NCI-H2029 treated with DMSO at 0.1 percent for 48 hours (cell line): ENCODE results near the gene ERN1.

Experiments used
- DNase-seq: peaks from one replicate; lab custom pipeline; 2025; lab: John Stamatoyannopoulos, UW

The ERN1 gene

DNA sequence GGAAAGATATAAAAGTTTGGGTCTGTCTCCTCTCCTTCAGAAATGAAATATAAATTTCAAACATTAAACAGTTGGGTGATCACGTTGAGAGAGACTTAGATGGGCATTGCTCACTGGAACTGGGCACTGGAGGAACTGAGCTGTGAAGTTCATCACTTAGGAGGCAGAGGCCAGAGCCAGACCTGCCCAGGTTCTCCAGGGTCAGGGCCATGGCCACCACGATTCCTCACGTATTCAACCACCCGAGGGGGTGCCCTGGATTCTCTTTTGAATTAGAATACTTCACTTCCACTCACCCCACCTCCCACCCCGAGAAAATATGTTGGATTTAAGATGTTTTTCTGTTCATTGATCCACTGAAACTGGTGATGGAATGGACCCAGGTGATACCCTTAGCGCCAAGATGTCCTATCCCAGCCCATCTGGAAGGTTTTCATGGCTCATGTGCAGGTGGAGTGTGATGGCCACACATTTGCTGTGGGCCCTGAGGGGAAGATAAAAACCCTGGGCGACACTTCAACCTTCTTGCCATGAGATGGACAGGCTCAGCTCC lies 125.7 kb downstream of the ERN1 start:
- no peak for DNase-seq

DNA sequence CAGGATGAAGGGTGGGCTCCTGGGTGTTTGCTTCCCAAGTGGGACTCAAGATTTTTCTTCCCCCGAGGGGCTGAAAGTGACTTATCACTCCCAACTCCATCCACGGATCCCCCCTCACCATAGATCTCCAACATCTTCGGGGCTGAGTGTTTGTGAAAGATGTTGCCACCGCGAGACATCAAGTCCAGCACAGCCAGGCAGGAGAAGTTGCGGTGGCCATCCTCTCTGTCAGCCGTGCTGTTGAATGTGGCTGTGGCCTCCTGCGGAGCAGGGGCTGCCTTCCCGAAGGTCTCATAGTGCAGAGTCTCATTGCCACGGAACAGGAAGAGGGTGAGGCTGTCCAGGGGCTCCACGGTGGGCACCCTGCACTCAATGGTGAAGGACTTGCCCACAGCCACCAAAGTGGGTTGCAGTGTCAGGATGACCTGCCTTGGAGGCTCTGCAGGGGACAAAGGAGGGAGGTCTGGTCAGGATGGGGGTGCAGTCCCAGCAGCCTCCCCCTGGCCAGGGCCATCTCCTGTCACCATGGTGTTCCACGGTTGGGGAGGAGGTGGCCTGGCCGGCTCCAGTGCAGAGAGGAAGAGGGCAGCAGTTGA lies 126.3 kb downstream of the ERN1 start:
- DNase-seq: no peak

DNA sequence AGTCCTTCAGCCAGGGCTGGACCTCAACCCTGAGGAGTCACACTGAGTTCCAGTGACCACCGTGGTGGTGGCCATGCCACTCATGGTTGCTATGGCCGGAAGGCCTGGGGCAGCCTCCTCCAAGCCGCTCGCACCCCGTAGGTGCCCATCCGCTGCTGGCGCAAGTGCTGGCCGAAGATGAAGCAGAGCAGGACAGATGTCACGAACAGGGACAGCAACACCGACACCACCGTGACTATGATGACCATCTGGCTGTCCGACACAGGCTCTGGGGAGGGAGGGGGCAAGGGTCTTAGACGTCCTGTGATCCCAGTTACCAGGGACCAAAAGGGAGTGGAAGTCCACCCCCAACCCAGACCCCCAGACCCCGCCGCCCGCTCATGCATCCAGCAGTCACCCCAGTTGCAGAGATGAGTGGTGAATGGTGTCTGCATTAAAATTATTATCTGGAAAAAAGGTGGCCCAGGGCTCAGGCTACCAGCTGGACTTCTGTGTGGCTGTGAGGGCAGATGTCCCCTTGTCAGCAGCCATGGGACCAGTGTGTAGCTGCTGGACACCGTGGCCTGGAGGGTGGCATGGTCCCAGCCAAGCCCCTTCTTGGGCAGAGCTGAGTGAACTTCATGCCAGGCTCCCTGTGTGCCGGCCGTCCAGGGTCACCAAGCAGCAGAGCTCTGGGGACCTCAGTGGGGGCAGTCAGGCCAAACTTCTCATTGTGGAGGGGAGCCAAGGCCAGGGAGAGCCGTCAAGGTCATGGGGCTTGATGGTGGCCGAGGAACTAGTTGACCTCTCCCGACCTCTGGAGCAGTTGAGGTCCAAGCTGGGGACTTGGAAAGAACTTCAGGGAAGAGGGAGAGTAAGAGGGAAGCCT lies 127.1 kb downstream of the ERN1 start:
- no peak for DNase-seq

DNA sequence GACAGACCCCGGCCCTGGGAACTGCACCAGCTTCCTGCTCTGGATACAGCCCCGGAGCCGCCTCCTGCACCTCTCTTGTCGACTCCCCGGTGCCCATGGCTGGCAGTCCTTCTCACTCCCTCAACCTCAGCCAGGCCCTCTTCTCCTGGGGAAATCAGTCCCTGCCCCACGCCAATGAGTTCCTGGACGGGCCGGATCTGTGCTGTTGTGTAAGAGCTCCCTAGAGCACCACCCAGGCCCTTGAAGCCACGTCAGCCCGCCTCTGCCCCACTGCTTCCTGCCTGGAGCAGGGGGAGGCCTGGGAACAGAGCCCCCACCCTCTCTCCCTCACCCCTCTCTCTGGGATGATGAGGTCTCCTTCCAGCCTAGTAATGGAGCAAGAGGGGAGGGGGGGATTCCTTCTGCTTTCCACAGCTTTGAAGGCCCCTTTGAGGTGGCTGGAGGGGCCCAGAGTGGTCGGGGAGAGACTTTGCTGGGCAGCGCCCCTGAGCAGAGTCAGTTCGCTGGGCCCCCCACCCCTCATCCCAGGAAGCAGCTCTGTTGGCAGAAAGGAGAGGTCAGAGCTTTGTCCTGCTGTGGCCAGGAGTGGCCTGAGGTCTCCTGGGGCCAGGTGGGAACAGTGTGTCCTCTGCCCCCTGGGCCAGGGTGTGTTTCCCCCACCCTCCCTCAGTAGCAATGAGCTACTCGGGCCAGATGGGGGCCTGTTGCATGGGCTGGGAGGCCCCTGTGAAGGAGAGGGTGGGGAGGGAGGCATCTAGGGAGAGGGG lies 128.0 kb downstream of the ERN1 start:
- DNase-seq: no peak

DNA sequence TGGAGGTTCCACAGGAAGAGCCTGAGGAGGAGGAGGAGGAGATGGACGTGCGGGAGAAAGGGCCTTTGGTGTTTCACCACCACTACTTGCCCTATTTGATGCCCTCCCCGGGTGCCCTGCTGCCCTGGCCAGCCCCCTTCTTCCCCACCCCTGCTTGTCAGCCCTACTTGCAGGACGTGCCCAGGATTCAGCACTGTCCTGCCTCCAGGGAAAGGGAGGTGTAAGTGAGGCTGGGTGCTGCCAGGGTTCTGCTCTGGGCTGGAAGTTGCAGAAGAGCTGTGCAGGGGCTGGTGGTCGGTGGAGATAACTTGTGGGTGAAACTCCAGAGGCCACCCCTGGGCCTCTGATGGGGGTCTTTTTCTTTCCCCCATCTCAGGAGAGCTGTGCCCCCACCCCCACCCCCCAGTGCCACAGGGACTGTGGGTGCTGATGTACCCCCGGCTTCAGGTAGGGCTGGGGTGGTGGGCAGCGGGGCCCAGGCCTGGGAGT lies 128.8 kb downstream of the ERN1 start:
- no peak for DNase-seq

DNA sequence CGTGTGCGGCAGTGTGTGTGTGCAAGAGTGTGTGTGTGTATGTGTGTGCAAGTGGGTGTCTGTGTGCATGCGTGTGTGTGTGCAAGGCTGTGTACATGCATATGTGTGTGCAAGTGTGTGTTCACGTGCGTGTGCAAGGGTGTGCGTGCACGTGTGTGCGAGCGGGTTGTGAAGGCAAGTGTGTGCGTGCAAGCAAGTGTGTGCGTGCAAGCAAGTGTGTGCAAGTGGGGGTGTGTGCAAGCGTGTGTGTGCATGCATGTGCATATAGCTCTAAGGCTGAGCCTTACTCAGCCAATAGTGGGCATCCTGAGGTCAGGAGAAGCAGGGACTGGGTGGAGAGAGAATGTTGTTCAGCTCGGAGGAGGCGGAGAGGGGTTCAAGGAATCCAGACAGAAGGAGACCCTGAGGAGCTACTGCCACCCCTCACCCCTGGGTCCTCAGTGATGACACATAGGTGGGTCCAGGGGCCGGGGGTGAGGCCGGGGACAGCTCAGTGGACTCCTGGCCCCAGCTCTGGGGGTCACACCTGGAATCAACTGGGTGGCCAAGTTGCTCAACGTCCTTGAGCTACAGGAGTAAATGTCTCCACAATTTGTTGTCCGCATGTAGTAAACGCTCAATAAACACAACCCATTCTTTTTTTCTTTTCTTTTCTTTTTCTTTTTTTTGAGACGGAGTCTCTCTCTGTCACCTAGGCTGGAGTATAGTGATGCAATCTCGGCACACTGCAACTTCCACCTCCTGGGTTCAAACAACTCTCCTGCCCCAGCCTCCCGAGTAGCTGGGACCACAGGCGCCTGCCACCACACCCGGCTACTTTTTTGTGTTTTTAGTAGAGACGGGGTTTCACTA lies 130.0 kb downstream of the ERN1 start:
- no peak for DNase-seq

DNA sequence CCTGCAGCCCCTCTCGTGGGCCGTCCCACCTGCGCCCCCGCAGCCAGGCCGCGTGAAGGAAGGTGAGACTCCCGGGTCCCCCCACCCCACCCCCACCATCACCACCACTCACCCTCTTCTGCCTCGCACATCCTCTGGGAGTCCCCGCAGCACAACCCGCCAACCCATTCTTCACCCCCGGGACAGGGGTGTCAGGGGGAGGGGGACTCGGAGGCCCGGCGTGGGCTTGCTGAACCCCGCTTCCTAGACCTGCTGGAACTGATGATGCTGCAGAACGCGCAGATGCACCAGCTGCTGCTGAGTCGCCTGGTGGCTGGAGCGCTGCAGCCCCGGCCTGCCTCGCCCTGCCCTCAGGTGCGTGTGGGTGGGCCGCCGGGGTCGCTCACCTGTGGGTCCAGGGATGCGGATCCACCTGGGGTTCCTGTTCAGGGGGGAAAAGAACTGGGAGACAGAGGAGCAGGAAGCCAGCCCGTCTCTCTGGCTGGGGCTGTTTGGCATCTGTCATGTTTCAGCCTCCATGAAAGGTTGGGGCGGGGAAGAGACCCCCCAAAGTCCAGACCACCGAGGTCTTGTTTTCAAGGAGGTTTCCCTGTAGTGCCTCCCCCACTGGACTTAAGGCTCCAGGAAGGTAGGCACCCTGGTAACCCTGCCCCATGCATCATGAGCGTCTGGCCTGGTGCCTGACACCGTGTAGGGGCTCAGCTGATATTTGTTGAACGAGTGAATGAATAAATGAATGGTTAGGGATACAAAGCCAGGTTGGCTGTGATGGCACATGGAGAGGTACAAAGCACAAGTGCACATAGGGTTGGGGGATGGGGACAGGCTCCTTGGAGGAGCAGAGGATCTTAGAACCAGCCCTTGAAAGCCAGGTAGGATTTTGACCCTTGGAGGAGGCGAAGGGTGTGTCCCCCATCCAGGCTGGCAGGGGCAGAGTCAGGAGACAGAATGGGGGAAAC lies 130.9 kb downstream of the ERN1 start:
- no peak for DNase-seq

DNA sequence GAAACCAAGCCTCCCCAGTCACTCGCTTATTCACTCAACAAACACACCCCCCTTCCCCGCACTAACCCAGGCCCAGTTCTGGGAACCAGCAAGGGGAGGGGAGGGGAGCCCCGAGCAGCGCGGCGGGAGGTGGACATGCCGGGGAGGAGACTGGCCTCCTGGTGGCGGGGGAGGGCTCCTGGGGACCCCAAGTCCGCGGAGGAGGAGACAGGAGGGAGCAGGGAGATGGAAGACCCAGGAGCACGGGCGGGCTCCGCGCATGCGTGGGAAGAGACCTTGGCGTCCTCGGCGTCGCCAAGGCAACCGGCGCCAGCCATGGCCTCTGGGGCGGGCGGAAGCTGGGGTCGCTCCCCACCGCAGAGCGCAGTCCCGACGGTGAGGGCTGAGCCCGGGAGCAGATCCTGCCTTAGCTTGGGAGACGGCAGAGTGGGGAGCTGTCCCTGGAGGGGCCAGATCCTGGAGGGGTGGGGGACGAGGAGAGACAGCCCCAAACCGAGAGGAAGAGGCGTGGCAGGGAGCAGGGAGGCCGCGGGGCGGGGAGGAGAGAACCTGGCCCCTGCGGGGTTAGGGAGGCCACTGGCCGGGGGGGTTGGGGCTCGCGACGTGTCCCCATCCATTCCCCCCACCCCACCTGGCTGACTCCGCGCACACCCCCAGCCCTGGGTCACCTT lies 131.8 kb downstream of the ERN1 start, which contains the start of gene PRR29:
PRR29 (plus strand) TSS at position 302 of the 671 bp plus-strand sequence; CDS start at position 316, 14 bp downstream.
- peak; percentile 16 for DNase-seq

DNA sequence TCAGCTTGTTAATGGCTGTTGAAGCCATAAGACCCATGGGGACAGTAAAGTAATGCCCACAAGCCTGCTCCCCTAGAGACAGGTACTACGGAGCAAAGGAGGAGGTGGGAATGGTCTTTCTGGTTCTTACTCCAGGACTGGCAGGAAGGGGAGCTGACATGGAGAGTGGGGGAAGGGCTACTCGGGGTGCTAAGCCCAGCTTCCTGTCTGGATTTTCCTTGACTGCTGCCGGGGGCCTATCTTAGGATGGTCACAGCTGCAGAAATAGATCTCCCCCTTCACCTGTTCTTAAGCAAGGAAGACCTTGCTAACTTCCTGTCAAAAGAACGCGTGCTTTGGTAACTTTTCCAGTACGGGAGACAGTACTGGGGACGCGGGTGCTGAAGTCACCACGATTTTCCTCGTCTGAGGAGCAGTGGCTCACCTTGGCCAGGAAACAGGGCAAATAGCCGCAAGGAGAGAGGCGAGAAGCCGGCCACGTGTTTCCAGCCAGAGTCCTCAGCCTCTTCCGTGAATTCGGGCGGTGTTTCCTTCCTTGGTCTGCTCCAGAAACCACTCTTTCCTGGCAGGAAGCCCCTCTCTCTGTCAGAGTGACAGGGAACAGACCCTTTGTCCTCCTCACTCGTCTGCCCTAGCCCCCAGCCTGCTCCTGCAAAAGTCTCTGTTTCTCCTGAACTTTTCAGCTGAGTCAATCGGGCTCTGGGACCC lies 132.4 kb downstream of the ERN1 start:
- DNase-seq: no peak

DNA sequence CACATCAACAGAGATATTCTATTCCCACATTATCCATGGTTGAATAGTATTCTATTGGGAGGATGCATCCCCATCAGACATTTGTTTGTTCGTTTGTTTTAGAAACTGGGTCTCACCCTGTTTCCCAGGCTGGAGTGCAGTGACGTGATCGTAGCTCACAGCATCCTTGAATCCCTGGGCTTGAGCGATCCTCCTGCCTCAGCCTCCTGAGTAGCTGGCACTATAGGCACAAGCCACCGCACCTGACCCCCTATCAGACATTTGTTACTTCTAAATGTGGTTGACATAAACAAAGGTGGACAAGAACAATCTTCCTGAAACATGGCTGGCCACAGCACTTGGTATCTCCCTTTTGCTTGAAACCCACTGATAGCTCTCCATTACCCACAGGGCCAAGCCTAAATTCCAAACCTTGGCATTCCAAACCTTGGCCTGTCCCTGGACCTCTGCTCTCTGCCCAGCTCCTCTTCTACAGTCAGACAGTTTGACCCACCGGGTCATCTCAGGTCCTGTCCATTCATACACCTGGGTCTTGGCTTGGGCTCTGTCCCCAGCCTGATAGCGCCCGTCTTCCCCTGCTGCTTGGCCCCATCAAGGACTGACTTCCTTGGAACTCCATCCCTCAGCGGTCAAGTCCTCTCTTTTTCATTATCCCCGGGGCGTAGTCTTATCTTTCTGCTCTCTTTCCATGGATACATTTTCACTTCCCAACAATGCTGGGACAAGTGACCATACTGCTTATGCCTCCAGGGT lies 133.3 kb downstream of the ERN1 start:
- DNase-seq: no peak

DNA sequence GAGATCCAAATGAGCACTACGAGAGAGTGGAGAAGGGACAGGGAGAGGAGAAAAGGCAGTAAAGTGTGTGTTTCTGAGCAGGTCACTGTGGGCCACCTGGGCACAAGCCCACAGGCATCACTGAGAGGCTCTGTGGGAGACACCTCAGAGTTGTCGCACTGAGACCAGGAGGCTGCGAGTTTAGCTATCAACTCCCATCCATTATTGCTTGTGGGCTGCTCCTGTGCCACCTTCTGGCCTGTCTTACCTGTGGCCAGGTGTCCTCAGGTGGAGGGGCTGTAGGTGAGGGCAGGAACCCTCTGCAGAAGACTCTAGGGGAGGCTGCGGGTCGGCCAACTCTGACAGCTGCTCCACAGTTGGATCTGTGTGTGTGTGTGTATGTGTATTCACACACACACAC lies 134.3 kb downstream of the ERN1 start:
- no peak for DNase-seq

DNA sequence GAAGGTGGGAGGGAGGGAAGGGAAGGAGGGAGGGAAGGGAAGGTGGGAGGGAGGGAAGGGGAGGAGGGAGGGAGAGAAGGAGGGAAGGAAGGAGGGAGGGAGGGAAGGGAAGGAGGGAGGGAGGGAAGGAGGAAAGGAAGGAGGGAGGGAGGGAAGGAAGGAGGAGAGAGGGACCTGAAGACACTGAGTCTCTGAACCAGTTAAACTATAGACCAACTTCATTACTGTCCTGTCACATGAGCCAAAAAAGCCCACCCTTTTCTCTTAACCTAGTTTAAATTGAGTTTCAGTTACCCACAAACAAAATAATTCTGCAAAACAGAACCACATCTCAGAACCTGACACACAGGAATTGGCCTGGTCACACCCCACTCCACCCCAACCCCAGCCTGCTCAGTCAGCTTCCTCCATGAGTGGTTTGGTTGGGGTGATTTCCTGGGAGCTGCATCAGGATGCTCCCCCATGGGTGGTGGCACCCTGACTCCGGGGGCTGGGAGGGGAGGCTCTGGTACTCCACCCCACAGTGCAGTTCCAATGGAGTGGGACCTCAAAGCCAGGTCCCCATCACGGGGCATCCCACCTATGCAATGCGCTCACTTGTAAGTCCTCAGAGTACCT lies 136.5 kb downstream of the ERN1 start:
- DNase-seq: no peak

DNA sequence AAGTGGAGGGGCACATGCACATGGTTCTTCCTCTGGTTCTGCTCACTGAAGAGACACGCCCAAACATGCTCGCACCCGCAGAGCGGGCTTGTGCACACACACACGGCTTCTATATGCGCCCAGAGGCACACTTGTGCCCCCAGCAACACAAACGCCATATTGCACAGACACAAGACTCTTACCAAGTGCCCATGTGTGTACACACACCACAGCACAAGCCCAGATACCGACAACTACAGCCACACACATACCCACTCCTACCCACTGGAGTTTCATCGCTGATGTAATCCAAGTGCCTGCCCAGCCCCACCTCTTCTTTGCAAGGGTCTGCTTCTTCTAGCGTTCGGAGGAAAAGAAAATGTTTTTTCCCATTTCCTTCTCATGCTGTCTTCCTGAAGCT lies 138.3 kb downstream of the ERN1 start:
- no peak for DNase-seq

DNA sequence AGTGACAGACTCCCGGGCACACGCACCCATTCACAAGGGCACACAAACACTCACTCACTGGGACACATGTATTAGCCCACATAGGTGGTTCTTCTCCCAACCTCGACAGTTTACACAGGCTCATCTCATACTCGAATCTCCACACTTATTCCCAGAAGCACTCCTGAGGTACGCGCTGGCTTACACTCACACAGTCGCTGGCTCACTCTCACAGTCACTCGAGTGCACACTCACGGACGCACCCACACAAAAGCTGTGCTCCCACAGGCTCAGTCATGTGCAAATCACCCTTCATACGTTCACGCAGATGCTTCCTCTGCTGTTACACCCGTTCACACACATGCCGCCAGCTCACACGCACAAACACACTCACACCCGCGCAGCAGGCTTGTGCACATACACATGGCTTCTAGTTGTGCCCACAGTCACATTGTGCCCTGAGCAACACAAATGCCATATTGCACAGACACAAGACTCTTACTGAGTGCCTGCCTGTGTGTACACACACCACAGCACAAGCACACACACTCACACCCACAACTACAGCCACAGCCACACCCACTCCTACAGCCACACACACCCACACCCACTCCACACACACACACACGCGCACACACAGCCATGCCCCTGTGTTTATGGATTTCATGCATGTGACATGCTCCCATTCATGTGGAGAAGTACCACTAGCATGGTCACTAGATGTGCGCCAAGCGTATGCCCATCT lies 140.2 kb downstream of the ERN1 start:
- DNase-seq: no peak
